ENCODE results near the gene H1-8. TPM values are rescaled to one million over a fixed set of nuclear protein-coding genes. Genes with fewer than 3 reads are reported as not detected.

H1-8 gene
- polyA plus RNA-seq, 1 experiment = not detected

DNA sequence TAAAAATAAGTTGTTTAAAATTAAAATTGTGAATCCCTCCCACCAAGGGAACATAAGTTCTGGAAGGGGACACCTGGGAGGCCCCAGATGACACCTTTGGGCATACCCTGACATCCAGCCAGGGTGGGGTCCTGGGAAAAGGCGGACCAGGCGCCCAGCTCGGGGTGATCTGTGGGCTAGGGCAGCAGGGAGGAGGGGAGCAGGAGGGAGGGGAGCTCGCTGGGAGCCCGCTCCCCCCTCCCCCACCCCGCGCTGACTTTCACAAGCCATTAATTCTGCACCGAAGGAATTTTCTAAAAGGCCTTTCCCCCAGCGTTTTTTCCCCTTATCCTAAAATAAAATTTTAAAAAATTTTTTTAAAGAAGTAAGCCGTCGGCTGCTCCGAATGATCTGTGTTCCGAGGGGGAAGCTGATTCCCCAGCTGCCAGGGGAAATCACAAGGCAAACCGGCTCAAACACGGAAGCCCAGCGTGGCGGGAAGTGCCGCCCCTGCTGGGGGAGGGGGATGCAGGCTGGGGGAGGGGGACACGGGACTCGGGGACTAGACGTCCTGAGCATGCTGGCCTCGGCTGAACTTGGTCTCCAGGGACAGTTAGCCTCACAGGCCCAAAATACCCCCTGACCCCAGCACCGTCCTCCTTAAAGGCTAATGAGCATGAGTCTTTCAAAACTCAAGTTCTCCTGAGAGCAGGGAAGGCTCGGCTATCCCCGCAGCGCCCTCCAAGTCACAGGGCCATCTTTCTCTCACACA lies 49.6 kb downstream of the H1-8 start:
- POLR2A ChIA-PET = no interaction called here
- CTCF ChIA-PET = interaction anchor here (2.8 kb wide), 1 partner anchor 103 kb away, joined by 11 read pairs; no protein-coding TSS in a partner anchor
- no peak overlapping the region for H3K4me3 ChIP-seq (ENCODE audit: low read depth, low read length)
- peaks cover 6% of the 10 kb centered on the region for H3K36me3 ChIP-seq (ENCODE audit: control insufficient read depth, insufficient read depth, low read length)
- no peak for DNase-seq (ENCODE audit: low read depth)
- TF ChIP-seq CTCF (IDR thresholded peaks at IDR 0.05; ENCODE audit: insufficient read depth, low read depth, low read length) = no peak
- no peaks in the 10 kb centered on the region for H3K27me3 ChIP-seq (ENCODE audit: control insufficient read depth, insufficient read depth, low read length)

DNA sequence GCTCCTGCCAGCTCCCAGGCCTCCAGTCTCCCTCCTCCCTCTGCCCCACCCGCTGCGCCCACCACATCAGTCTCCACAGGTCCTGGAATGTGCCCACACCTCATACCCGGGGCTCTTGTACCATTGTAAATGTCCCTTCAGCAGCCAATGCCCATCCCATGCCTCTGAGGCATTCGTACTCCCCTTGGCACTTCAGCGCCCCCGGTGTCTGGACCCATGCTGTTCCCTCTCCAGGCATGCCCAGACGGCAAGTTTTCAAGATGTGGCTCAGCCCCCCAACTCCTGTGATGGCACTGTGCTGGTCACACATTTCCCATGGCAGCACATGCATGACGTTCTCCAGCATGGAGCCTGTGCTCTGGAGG lies 50.2 kb downstream of the H1-8 start:
- H3K27me3 ChIP-seq (ENCODE audit: control insufficient read depth, insufficient read depth, low read length) = no peaks in the 10 kb centered on the region
- CTCF ChIA-PET = interaction anchor here (0.9 to 2.8 kb wide), 3 partner anchors 14 to 210 kb away, joined by 3 to 11 read pairs (median 4); no protein-coding TSS in a partner anchor
- TF ChIP-seq CTCF (IDR thresholded peaks at IDR 0.05; ENCODE audit: insufficient read depth, low read depth, low read length) = peak; percentile 14; the same call in 1 of the 2 replicates
- POLR2A ChIA-PET = no interaction called here
- no peak for DNase-seq (ENCODE audit: low read depth)
- peaks cover 4% of the 10 kb centered on the region for H3K36me3 ChIP-seq (ENCODE audit: control insufficient read depth, insufficient read depth, low read length)
- H3K4me3 ChIP-seq (ENCODE audit: low read depth, low read length) = no peak overlapping the region

DNA sequence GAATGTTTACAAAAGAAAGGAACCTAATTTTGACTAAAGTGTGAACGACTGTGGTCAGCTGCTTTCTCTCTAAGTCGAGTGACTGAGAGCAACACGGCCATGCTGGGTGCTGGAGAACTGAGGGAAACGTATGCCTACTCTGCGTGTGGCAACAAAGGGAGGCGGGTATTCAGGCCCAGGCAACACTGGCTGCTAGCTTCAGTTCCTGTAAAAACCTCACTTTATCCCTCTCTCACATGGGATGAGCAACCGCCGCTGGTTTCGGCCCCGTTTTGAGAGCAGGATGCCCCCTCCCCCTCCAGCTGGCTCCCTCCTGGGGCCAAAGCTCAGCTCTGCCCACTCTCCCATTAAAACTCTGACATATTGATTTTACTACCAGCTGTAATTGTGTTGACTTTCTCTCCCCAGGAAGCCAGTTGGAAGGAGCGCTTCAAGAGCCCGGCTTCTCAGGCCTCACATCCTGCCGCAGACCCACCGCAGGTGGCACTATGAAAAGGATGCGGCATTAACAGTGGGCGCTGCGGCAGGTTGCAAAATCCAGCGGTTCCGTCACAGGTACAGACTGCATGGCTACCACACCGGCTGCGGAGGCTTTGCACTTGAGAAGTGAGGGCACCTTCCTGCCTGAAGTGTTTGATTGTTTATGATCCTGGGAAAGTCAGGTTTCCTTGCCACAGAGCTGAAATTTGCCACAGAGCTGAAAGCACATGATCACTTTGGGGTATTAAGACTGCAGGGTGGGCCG lies 50.8 kb downstream of the H1-8 start:
- ChIA-PET CTCF (interaction anchor here (0.9 to 2.8 kb wide), 3 partner anchors 15 to 210 kb away, joined by 3 to 11 read pairs (median 4); no protein-coding TSS in a partner anchor), POLR2A (interaction anchor here (0.6 kb wide), 1 partner anchor 99 kb away, joined by 3 read pairs; no protein-coding TSS in a partner anchor)
- no peak for DNase-seq (ENCODE audit: low read depth)
- TF ChIP-seq CTCF (IDR thresholded peaks at IDR 0.05; ENCODE audit: insufficient read depth, low read depth, low read length) = no peak
- H3K36me3 ChIP-seq (ENCODE audit: control insufficient read depth, insufficient read depth, low read length) = peaks cover 3% of the 10 kb centered on the region
- H3K27me3 ChIP-seq (ENCODE audit: control insufficient read depth, insufficient read depth, low read length) = no peaks in the 10 kb centered on the region
- no peak overlapping the region for H3K4me3 ChIP-seq (ENCODE audit: low read depth, low read length)

DNA sequence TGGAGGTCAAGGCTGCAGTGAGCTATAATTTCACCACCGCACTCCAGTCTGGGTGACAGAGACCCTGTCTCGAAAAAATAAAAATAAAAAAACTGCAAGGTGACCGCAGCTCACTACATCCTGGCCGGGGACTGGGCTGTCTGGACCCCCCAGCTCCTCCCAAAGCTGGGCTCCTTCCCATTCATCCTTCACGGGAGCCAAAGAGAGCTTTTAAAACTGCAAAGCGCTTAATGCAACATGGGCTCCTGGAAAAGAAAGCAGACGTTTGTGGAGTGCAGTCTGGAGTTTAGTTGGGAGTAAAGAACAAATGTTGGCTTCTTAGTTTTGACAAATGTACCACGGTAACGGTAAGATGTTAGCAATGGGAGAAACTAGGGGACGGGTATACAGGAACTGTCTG lies 51.4 kb downstream of the H1-8 start:
- ChIA-PET CTCF (interaction anchor here (0.9 to 2.8 kb wide), 4 partner anchors 8 to 211 kb away, joined by 3 to 11 read pairs (median 7); no protein-coding TSS in a partner anchor), POLR2A (interaction anchor here (0.6 kb wide), 1 partner anchor 99 kb away, joined by 3 read pairs; no protein-coding TSS in a partner anchor)
- no peaks in the 10 kb centered on the region for H3K27me3 ChIP-seq (ENCODE audit: control insufficient read depth, insufficient read depth, low read length)
- TF ChIP-seq CTCF (IDR thresholded peaks at IDR 0.05; ENCODE audit: insufficient read depth, low read depth, low read length) = no peak
- no peak for DNase-seq (ENCODE audit: low read depth)
- no peak overlapping the region for H3K4me3 ChIP-seq (ENCODE audit: low read depth, low read length)
- peaks cover 3% of the 10 kb centered on the region; the same call in 1 of the 2 replicates for H3K36me3 ChIP-seq (ENCODE audit: control insufficient read depth, insufficient read depth, low read length)

DNA sequence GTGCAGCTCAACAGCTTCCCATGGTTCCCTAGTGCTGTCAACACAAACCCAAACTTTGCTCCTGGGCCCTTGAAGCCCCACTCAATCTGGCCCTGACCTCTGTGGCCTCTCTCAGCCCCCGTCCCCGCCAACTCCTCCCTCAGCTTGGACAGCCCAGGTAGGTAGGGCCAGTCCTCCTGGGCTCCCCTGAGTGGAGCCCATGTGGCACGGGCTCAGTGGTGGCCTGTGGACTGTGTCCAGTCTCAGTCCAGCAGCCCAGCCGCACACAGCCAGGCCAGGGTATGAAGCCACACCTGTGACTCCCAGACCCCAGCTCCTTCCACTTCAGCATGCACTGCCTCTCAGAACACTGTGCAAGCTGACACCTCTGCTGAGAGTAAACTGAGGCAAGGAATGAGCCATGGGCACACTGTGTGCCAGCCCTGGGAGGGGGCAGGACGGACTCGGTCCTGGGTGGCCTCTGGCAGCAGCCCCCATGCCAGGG lies 52.0 kb downstream of the H1-8 start:
- no peak for TF ChIP-seq CTCF (IDR thresholded peaks at IDR 0.05; ENCODE audit: insufficient read depth, low read depth, low read length)
- Histone ChIP-seq H3K4me3 (ENCODE audit: low read depth, low read length) (no peak overlapping the region), H3K36me3 (ENCODE audit: control insufficient read depth, insufficient read depth, low read length) (peaks cover 3% of the 10 kb centered on the region; the same call in 1 of the 2 replicates), H3K27me3 (ENCODE audit: control insufficient read depth, insufficient read depth, low read length) (no peaks in the 10 kb centered on the region)
- POLR2A ChIA-PET = no interaction called here
- no peak for DNase-seq (ENCODE audit: low read depth)
- CTCF ChIA-PET = interaction anchor here (2.3 to 3.3 kb wide), 3 partner anchors 9 to 105 kb away, joined by 10 to 24 read pairs (median 11); no protein-coding TSS in a partner anchor
